Colonic mucosa (tissue), 4 donors: ENCODE data around the gene UNC5C. TPM values are rescaled to one million over a fixed set of nuclear protein-coding genes. Genes with fewer than 3 reads are reported as not detected.

Experiments
- DNase-seq: peaks from one replicate; pipeline ENCODE4 v3.0.0-alpha.2; 2020
- H3K27ac ChIP-seq: fragments of 200-600 bp; one replicate; pipeline ENCODE4 v1.8.0; 2021
- H3K27me3 ChIP-seq: fragments of 200-600 bp; one replicate; pipeline ENCODE4 v1.8.0; 2021
- H3K36me3 ChIP-seq: fragments of 200-600 bp; one replicate; pipeline ENCODE4 v1.8.0; 2021
- H3K4me1 ChIP-seq: fragments of 200-600 bp; one replicate; pipeline ENCODE4 v1.8.0; 2021; ENCODE audit warnings: mild to moderate bottlenecking
- H3K4me3 ChIP-seq: fragments of 200-600 bp; one replicate; pipeline ENCODE4 v1.8.0; 2021
- H3K9ac ChIP-seq, 2 donors: one replicate each; pipeline ENCODE4 v1.7.0; 2013; ENCODE audit warnings: control low read depth in 2 of 2, low read depth in 2 of 2, low read length in 2 of 2
- H3K9me3 ChIP-seq: fragments of 200-600 bp; one replicate; pipeline ENCODE4 v1.8.0; 2021
- intact Hi-C: fragments of 100-400 bp; cut with DNase I; formaldehyde crosslinking; loops from one replicate; pipeline ENCODE4 v1.14.1; 2022
- total RNA-seq, 2 donors: library from RNA; stranded (reverse); fragmentation: NEBNext Ultra II Directional in 1 of 2; extraction: Animal tissue kit (Norgen Biotek cat#: 25700) in 1 of 2; gene quantifications; one replicate each; pipeline ENCODE4 v1.2.1, GENCODE V29; 2021
- TF ChIP-seq, protein P1 (sequence below): fragments of 200-600 bp; IDR thresholded peaks from one replicate; pipeline ENCODE4 v1.8.0; 2022; ENCODE audit warnings: antibody characterized with exemption, mild to moderate bottlenecking
- donor health status: healthy.
- donor health status: DM: no; HTN: no; CAD: no.
- donor health status: DM: no; HTN: no; CAD: no.

UNC5C gene
- total RNA-seq, 2 donors from 2014 or later = 3.9 to 4.2 TPM

DNA sequence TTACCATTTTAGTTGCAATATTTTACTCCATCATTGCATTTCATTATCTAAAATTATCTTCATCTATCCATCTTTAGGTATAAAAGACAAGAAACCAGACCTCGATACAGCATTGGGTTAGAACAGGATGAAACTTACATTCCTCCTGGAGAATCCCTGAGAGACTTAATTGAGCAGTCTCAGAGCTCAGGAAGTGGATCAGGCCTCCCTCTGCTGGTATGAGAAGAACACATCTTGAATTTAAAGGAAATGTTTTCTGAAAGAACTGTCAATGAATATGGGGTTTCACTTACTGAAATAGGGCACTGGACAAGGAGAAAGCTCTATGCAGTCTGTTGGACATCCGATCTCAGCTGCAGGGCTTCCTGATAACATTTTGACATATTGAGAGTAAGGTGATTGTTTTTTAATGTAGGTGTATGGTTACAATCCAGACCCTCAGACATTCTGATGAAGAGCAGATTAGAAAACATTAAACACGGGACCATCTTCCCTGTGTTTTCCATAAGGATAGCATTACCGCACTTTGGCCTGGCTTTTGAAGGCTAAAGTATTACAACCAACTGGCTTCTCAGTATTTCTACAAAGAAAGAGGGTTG is 423.8 kb downstream of the UNC5C start:
- intact Hi-C loops = loop anchor here (10.0 kb wide), 1 partner anchor 500 kb away; no protein-coding TSS in a partner anchor
- peak; percentile 22 for DNase-seq

DNA sequence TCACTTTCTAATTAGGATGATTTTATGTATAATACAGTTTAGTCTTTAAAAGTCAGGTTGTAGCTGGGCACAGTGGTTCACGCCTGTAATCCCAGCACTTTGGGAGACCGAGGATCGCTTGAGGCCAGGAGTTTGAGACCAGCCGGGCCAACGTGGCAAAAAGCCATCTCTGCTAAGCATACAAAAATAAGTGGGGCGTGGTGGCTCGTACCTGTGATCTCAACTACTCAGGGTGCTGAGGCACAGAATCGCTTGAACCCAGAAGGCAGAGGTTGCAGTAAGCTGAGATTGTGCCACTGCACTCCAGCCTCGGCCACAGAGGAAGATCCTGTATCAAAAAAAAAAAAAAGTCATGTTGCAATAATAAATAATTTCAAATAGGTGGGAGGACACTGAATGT is 426.8 kb downstream of the UNC5C start:
- TF ChIP-seq, protein P1, sequence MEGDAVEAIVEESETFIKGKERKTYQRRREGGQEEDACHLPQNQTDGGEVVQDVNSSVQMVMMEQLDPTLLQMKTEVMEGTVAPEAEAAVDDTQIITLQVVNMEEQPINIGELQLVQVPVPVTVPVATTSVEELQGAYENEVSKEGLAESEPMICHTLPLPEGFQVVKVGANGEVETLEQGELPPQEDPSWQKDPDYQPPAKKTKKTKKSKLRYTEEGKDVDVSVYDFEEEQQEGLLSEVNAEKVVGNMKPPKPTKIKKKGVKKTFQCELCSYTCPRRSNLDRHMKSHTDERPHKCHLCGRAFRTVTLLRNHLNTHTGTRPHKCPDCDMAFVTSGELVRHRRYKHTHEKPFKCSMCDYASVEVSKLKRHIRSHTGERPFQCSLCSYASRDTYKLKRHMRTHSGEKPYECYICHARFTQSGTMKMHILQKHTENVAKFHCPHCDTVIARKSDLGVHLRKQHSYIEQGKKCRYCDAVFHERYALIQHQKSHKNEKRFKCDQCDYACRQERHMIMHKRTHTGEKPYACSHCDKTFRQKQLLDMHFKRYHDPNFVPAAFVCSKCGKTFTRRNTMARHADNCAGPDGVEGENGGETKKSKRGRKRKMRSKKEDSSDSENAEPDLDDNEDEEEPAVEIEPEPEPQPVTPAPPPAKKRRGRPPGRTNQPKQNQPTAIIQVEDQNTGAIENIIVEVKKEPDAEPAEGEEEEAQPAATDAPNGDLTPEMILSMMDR = no peak
- Histone ChIP-seq H3K9me3 (no peaks in the 10 kb centered on the region), H3K9ac (no peak overlapping the region), H3K27ac (no peak overlapping the region), H3K4me1 (no peaks in the 10 kb centered on the region), H3K36me3 (no peaks in the 10 kb centered on the region), H3K4me3 (no peak overlapping the region), H3K27me3 (no peaks in the 10 kb centered on the region)
- intact Hi-C loops = loop anchor here (10.0 kb wide), 1 partner anchor 497 kb away; no protein-coding TSS in a partner anchor
- no peak for DNase-seq

More for the DNA sequence above, 423.8 kb downstream of the UNC5C start:
- Histone ChIP-seq H3K36me3 (no peaks in the 10 kb centered on the region), H3K4me3 (no peak overlapping the region), H3K27ac (no peak overlapping the region), H3K9me3 (no peaks in the 10 kb centered on the region), H3K4me1 (no peaks in the 10 kb centered on the region), H3K9ac (no peak overlapping the region), H3K27me3 (no peaks in the 10 kb centered on the region)
- TF ChIP-seq, protein P1 = peak; percentile 33

DNA sequence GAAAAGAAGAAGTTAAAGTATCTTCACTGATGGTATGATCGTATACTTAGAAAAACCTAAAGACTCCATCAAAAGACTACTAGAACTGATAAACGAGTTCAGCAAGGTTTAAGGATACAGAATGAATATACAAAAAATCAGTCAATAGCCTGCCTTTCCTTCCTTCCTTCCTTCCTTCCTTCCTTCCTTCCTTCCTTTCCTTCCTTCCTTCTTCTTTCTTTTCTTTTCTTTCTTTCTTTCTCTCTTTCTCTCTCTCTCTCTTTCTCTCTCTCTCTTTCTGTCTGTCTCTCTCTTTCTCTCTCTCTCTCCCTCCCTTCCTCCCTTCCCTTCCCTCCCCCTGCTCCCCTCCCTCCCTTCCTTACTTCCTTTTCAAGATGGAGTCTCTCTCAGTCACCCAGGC is 428.3 kb downstream of the UNC5C start:
- Histone ChIP-seq H3K4me1 (no peaks in the 10 kb centered on the region), H3K27me3 (no peaks in the 10 kb centered on the region), H3K27ac (no peak overlapping the region), H3K9me3 (no peaks in the 10 kb centered on the region), H3K36me3 (no peaks in the 10 kb centered on the region), H3K9ac (no peak overlapping the region), H3K4me3 (no peak overlapping the region)
- intact Hi-C loops = loop anchor here (10.0 kb wide), 1 partner anchor 496 kb away; no protein-coding TSS in a partner anchor
- TF ChIP-seq, protein P1 = no peak
- no peak for DNase-seq

DNA sequence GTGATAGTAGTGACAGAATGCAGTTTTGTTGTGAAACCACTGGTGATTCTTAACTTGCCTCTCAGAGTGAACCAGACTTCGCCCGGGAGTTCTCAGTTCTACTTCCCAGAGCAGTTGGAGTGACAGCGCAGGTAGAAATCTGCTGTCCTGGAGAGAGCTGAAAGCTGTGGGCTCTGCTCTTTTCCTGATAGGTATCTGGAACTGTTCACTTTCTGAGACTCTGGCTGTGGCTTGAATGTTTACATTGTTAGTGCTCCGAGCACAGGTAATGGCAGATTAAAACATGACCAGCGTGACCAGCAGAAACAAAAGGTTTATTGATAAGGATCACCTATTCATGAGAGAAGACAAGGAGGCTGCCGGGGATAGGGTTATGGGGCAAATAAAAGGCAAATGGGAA is 430.3 kb downstream of the UNC5C start:
- Histone ChIP-seq H3K4me3 (no peak overlapping the region), H3K9me3 (no peaks in the 10 kb centered on the region), H3K27ac (no peak overlapping the region), H3K27me3 (no peaks in the 10 kb centered on the region), H3K9ac (no peak overlapping the region), H3K36me3 (no peaks in the 10 kb centered on the region), H3K4me1 (no peaks in the 10 kb centered on the region)
- TF ChIP-seq, protein P1 = no peak
- intact Hi-C loops = no loop called here
- no peak for DNase-seq

DNA sequence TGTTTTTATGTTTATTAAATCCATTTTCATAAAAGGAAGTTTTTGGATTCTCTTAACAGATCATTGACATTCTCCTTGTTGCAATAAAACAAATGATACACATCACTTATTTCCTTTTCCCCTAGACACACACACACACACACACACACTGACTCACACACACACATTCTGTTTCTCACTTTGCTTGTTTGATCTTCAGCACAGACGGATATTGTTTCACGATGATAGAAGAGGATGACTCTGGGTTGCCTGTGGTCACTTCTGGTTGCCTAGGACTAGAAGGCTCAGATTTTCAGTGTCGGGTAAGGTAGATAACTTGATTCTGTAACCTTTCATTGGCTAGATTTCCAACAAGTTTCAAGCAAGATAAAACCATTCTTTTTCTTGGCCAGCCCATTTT is 434.3 kb downstream of the UNC5C start:
- no peak overlapping the region for H3K27ac ChIP-seq
- DNase-seq = no peak
- no peak overlapping the region for H3K9ac ChIP-seq
- H3K4me3 ChIP-seq = no peak overlapping the region
- no peaks in the 10 kb centered on the region for H3K9me3 ChIP-seq
- intact Hi-C loops = no loop called here
- no peaks in the 10 kb centered on the region for H3K4me1 ChIP-seq
- no peaks in the 10 kb centered on the region for H3K36me3 ChIP-seq
- TF ChIP-seq, protein P1 = no peak
- H3K27me3 ChIP-seq = no peaks in the 10 kb centered on the region
